ENCODE measurements around the gene UBR3. TPM values are rescaled to one million over a fixed set of nuclear protein-coding genes. Genes with fewer than 3 reads are reported as not detected.

UBR3 gene
- total RNA-seq, 1 experiment from 2014 or later = 16.4 TPM

DNA sequence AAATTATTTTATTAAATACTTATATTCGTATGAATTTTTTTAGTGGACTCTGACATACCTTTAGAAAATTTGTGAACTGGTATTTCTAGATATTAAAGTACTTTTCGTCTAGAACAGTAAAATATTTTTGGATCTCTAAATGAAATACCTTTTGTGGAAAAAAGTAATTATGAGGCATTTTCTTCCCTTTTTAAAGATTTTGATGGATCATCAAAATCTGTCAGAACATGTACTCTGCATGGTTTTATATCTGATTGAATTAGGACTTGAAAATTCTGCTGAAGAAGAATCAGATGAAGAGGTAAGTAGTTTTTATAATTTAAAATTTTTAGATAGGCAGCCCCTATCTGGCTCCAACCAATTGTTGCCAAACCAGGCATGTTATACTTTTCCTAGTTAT lies 118.8 kb downstream of the UBR3 start (continued):
- no peak for TF ChIP-seq ZBTB21 (CRISPR knock-in tag; IDR thresholded peaks at IDR 0.05; ENCODE audit: borderline replicate concordance)

GRCh38 chr2:169946546-169946945 lies 119.3 kb downstream of the UBR3 start:
- ATAC-seq = no peak
- DNase-seq (ENCODE audit: low spot score) = no peak
- TF ChIP-seq ZMAT4 (CRISPR knock-in tag; IDR thresholded peaks at IDR 0.05) (no peak), KAT7 (CRISPR knock-in tag; IDR thresholded peaks at IDR 0.05; ENCODE audit: borderline replicate concordance) (no peak), GTF2I (CRISPR knock-in tag; conservative IDR thresholded peaks at IDR 0.05) (no peak), TEAD4 (CRISPR knock-in tag; IDR thresholded peaks at IDR 0.05) (no peak), ATF2 (CRISPR knock-in tag; IDR thresholded peaks at IDR 0.05; ENCODE audit: borderline replicate concordance, low read depth) (no peak), ERG (CRISPR knock-in tag; IDR thresholded peaks at IDR 0.05) (no peak), ZNF532 (CRISPR knock-in tag; IDR thresholded peaks at IDR 0.05; ENCODE audit: borderline replicate concordance) (no peak), ZNF121 (CRISPR knock-in tag; IDR thresholded peaks at IDR 0.05) (no peak), ZNF317 (CRISPR knock-in tag; IDR thresholded peaks at IDR 0.05; ENCODE audit: borderline replicate concordance, low read depth) (no peak)
- TF ChIP-seq, protein P1, sequence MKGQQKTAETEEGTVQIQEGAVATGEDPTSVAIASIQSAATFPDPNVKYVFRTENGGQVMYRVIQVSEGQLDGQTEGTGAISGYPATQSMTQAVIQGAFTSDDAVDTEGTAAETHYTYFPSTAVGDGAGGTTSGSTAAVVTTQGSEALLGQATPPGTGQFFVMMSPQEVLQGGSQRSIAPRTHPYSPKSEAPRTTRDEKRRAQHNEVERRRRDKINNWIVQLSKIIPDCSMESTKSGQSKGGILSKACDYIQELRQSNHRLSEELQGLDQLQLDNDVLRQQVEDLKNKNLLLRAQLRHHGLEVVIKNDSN (CRISPR knock-in tag; IDR thresholded peaks at IDR 0.05) = no peak
- TF ChIP-seq, protein P2, sequence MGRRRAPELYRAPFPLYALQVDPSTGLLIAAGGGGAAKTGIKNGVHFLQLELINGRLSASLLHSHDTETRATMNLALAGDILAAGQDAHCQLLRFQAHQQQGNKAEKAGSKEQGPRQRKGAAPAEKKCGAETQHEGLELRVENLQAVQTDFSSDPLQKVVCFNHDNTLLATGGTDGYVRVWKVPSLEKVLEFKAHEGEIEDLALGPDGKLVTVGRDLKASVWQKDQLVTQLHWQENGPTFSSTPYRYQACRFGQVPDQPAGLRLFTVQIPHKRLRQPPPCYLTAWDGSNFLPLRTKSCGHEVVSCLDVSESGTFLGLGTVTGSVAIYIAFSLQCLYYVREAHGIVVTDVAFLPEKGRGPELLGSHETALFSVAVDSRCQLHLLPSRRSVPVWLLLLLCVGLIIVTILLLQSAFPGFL (CRISPR knock-in tag; IDR thresholded peaks at IDR 0.05; ENCODE audit: borderline replicate concordance) = no peak
- TF ChIP-seq, protein P3, sequence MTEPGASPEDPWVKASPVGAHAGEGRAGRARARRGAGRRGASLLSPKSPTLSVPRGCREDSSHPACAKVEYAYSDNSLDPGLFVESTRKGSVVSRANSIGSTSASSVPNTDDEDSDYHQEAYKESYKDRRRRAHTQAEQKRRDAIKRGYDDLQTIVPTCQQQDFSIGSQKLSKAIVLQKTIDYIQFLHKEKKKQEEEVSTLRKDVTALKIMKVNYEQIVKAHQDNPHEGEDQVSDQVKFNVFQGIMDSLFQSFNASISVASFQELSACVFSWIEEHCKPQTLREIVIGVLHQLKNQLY (CRISPR knock-in tag; IDR thresholded peaks at IDR 0.05) = no peak
- TF ChIP-seq, protein P4, sequence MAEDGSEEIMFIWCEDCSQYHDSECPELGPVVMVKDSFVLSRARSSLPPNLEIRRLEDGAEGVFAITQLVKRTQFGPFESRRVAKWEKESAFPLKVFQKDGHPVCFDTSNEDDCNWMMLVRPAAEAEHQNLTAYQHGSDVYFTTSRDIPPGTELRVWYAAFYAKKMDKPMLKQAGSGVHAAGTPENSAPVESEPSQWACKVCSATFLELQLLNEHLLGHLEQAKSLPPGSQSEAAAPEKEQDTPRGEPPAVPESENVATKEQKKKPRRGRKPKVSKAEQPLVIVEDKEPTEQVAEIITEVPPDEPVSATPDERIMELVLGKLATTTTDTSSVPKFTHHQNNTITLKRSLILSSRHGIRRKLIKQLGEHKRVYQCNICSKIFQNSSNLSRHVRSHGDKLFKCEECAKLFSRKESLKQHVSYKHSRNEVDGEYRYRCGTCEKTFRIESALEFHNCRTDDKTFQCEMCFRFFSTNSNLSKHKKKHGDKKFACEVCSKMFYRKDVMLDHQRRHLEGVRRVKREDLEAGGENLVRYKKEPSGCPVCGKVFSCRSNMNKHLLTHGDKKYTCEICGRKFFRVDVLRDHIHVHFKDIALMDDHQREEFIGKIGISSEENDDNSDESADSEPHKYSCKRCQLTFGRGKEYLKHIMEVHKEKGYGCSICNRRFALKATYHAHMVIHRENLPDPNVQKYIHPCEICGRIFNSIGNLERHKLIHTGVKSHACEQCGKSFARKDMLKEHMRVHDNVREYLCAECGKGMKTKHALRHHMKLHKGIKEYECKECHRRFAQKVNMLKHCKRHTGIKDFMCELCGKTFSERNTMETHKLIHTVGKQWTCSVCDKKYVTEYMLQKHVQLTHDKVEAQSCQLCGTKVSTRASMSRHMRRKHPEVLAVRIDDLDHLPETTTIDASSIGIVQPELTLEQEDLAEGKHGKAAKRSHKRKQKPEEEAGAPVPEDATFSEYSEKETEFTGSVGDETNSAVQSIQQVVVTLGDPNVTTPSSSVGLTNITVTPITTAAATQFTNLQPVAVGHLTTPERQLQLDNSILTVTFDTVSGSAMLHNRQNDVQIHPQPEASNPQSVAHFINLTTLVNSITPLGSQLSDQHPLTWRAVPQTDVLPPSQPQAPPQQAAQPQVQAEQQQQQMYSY (CRISPR knock-in tag; IDR thresholded peaks at IDR 0.05) = no peak
- TF ChIP-seq, protein P5, sequence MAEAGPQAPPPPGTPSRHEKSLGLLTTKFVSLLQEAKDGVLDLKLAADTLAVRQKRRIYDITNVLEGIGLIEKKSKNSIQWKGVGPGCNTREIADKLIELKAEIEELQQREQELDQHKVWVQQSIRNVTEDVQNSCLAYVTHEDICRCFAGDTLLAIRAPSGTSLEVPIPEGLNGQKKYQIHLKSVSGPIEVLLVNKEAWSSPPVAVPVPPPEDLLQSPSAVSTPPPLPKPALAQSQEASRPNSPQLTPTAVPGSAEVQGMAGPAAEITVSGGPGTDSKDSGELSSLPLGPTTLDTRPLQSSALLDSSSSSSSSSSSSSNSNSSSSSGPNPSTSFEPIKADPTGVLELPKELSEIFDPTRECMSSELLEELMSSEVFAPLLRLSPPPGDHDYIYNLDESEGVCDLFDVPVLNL (CRISPR knock-in tag; IDR thresholded peaks at IDR 0.05; ENCODE audit: borderline replicate concordance, low read depth) = no peak
- TF ChIP-seq, protein P6, sequence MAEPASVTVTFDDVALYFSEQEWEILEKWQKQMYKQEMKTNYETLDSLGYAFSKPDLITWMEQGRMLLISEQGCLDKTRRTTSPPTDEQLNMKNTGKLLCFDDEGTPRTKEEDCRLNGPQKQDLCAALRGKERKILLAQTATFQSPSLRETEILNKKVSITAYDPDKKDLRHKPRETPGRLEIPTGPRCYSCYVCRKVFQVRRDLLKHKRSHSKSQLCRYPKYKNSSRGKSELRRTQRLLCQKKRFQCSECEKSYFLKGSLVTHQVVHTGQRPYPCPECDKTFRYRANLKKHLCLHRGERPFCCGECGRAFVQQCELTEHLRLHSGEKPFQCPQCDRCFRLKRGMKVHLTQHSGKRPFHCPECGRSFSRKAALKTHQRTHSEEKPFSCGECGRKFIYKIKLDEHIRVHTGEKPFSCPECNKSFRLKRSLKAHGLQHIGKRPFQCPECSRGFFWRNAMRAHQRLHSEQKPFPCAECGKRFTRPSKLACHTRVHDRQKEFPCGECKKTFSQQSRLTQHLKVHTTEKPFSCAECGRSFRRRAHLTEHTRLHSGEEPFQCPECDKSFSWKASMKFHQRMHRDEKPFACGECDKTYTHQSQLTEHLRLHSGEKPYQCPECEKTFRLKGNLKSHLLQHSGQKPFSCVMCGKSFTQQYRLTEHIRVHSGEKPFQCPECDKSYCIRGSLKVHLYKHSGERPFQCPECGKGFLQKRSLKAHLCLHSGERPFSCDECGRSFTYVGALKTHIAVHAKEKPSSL (CRISPR knock-in tag; conservative IDR thresholded peaks at IDR 0.05) = no peak
- TF ChIP-seq, protein P7, sequence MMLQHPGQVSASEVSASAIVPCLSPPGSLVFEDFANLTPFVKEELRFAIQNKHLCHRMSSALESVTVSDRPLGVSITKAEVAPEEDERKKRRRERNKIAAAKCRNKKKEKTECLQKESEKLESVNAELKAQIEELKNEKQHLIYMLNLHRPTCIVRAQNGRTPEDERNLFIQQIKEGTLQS (CRISPR knock-in tag; conservative IDR thresholded peaks at IDR 0.05) = no peak

More at GRCh38 chr2:169946546-169946945, 119.3 kb downstream of the UBR3 start:
- CTCF ChIA-PET = no interaction called here
- Mint-ChIP-seq H3K9me3 (no peaks in the 10 kb centered on the region), H3K27ac (no peak overlapping the region), H3K4me3 (no peak overlapping the region), H3K27me3 (ENCODE audit: low read depth) (no peaks in the 10 kb centered on the region), H3K4me1 (no peaks in the 10 kb centered on the region), H3K36me3 (peaks cover 3% of the 10 kb centered on the region)
- POLR2A ChIA-PET = no interaction called here

Measured in WTC11 (cell line).